ENCODE data around the gene TAS1R3.

The TAS1R3 gene

GRCh38 chr1:1340185-1340584 is 9.1 kb downstream of the TAS1R3 start:
- no peaks in the 10 kb centered on the region for H3K27me3 ChIP-seq (ENCODE audit: control insufficient read depth in 1 of 2, insufficient read depth in 2 of 2, low read length in 2 of 2)
- H3K27ac ChIP-seq (ENCODE audit: low read depth, low read length): no peak overlapping the region
- peaks cover 7% of the 10 kb centered on the region in 2 donors for H3K4me1 ChIP-seq (ENCODE audit: control insufficient read depth in 1 of 2, insufficient read depth in 2 of 2, low read length in 2 of 2)
- H3K9me3 ChIP-seq (ENCODE audit: control insufficient read depth in 1 of 2, low read length in 2 of 2): no peaks in the 10 kb centered on the region
- no peak overlapping the region for H3K4me3 ChIP-seq (ENCODE audit: low read depth in 1 of 2, low read length in 2 of 2)
- no peak overlapping the region for H3K9ac ChIP-seq (ENCODE audit: low read depth in 1 of 2, low read length in 2 of 2)
- H3K36me3 ChIP-seq (ENCODE audit: control insufficient read depth in 1 of 2, insufficient read depth in 2 of 2, low read length in 2 of 2): peaks cover 7 to 40% of the 10 kb centered on the region in 2 donors

- no peak overlapping the region for H3K27ac ChIP-seq (ENCODE audit: low read depth, low read length)
- no peak overlapping the region for H3K9ac ChIP-seq (ENCODE audit: low read depth in 1 of 2, low read length in 2 of 2)
- H3K9me3 ChIP-seq (ENCODE audit: control insufficient read depth in 1 of 2, low read length in 2 of 2): no peaks in the 10 kb centered on the region
- H3K4me1 ChIP-seq (ENCODE audit: control insufficient read depth in 1 of 2, insufficient read depth in 2 of 2, low read length in 2 of 2): peaks cover 14 to 15% of the 10 kb centered on the region in 2 donors
- no peak overlapping the region for H3K4me3 ChIP-seq (ENCODE audit: low read depth in 1 of 2, low read length in 2 of 2)
- H3K27me3 ChIP-seq (ENCODE audit: control insufficient read depth in 1 of 2, insufficient read depth in 2 of 2, low read length in 2 of 2): no peaks in the 10 kb centered on the region
- peaks cover 7 to 40% of the 10 kb centered on the region in 2 donors for H3K36me3 ChIP-seq (ENCODE audit: control insufficient read depth in 1 of 2, insufficient read depth in 2 of 2, low read length in 2 of 2)
Observed at GRCh38 chr1:1340791-1341548, 9.9 kb downstream of the TAS1R3 start.

- H3K27me3 ChIP-seq (ENCODE audit: control insufficient read depth in 1 of 2, insufficient read depth in 2 of 2, low read length in 2 of 2): no peaks in the 10 kb centered on the region
- H3K9me3 ChIP-seq (ENCODE audit: control insufficient read depth in 1 of 2, low read length in 2 of 2): no peaks in the 10 kb centered on the region
- no peak overlapping the region for H3K9ac ChIP-seq (ENCODE audit: low read depth in 1 of 2, low read length in 2 of 2)
- H3K4me3 ChIP-seq (ENCODE audit: low read depth in 1 of 2, low read length in 2 of 2): no peak overlapping the region
- peaks cover 20 to 21% of the 10 kb centered on the region in 2 donors for H3K4me1 ChIP-seq (ENCODE audit: control insufficient read depth in 1 of 2, insufficient read depth in 2 of 2, low read length in 2 of 2)
- peaks cover 7 to 40% of the 10 kb centered on the region in 2 donors for H3K36me3 ChIP-seq (ENCODE audit: control insufficient read depth in 1 of 2, insufficient read depth in 2 of 2, low read length in 2 of 2)
- H3K27ac ChIP-seq (ENCODE audit: low read depth, low read length): no peak overlapping the region
Observed at GRCh38 chr1:1341549-1342021, 10.5 kb downstream of the TAS1R3 start.

- no peak overlapping the region for H3K4me3 ChIP-seq (ENCODE audit: low read depth in 1 of 2, low read length in 2 of 2)
- no peak overlapping the region for H3K27ac ChIP-seq (ENCODE audit: low read depth, low read length)
- peaks cover 26% of the 10 kb centered on the region in 2 donors for H3K4me1 ChIP-seq (ENCODE audit: control insufficient read depth in 1 of 2, insufficient read depth in 2 of 2, low read length in 2 of 2)
- H3K9me3 ChIP-seq (ENCODE audit: control insufficient read depth in 1 of 2, low read length in 2 of 2): no peaks in the 10 kb centered on the region
- no peak overlapping the region for H3K9ac ChIP-seq (ENCODE audit: low read depth in 1 of 2, low read length in 2 of 2)
- peaks cover 7 to 40% of the 10 kb centered on the region in 2 donors for H3K36me3 ChIP-seq (ENCODE audit: control insufficient read depth in 1 of 2, insufficient read depth in 2 of 2, low read length in 2 of 2)
- H3K27me3 ChIP-seq (ENCODE audit: control insufficient read depth in 1 of 2, insufficient read depth in 2 of 2, low read length in 2 of 2): no peaks in the 10 kb centered on the region
Observed at GRCh38 chr1:1342061-1342562, 11.0 kb downstream of the TAS1R3 start.

- Histone ChIP-seq H3K36me3 (ENCODE audit: control insufficient read depth in 1 of 2, insufficient read depth in 2 of 2, low read length in 2 of 2) (peaks cover 7 to 36% of the 10 kb centered on the region in 2 donors), H3K9ac (ENCODE audit: low read depth in 1 of 2, low read length in 2 of 2) (no peak overlapping the region), H3K9me3 (ENCODE audit: control insufficient read depth in 1 of 2, low read length in 2 of 2) (no peaks in the 10 kb centered on the region), H3K27ac (ENCODE audit: low read depth, low read length) (no peak overlapping the region), H3K4me1 (ENCODE audit: control insufficient read depth in 1 of 2, insufficient read depth in 2 of 2, low read length in 2 of 2) (peaks cover 31 to 32% of the 10 kb centered on the region in 2 donors), H3K27me3 (ENCODE audit: control insufficient read depth in 1 of 2, insufficient read depth in 2 of 2, low read length in 2 of 2) (no peaks in the 10 kb centered on the region), H3K4me3 (ENCODE audit: low read depth in 1 of 2, low read length in 2 of 2) (no peak overlapping the region)
Observed at GRCh38 chr1:1342584-1343115, 11.6 kb downstream of the TAS1R3 start.

GRCh38 chr1:1343811-1344421 is 12.8 kb downstream of the TAS1R3 start:
- Histone ChIP-seq H3K9ac (ENCODE audit: low read depth in 1 of 2, low read length in 2 of 2) (no peak overlapping the region), H3K27ac (ENCODE audit: low read depth, low read length) (no peak overlapping the region), H3K4me1 (ENCODE audit: control insufficient read depth in 1 of 2, insufficient read depth in 2 of 2, low read length in 2 of 2) (peaks cover 34 to 41% of the 10 kb centered on the region in 2 donors), H3K27me3 (ENCODE audit: control insufficient read depth in 1 of 2, insufficient read depth in 2 of 2, low read length in 2 of 2) (no peaks in the 10 kb centered on the region), H3K9me3 (ENCODE audit: control insufficient read depth in 1 of 2, low read length in 2 of 2) (no peaks in the 10 kb centered on the region), H3K4me3 (ENCODE audit: low read depth in 1 of 2, low read length in 2 of 2) (no peak overlapping the region), H3K36me3 (ENCODE audit: control insufficient read depth in 1 of 2, insufficient read depth in 2 of 2, low read length in 2 of 2) (peaks cover 7 to 29% of the 10 kb centered on the region in 2 donors)

GRCh38 chr1:1344655-1345361 is 13.7 kb downstream of the TAS1R3 start:
- Histone ChIP-seq H3K27ac (ENCODE audit: low read depth, low read length) (no peak overlapping the region), H3K27me3 (ENCODE audit: control insufficient read depth in 1 of 2, insufficient read depth in 2 of 2, low read length in 2 of 2) (no peaks in the 10 kb centered on the region), H3K36me3 (ENCODE audit: control insufficient read depth in 1 of 2, insufficient read depth in 2 of 2, low read length in 2 of 2) (peaks cover 7 to 21% of the 10 kb centered on the region in 2 donors), H3K9me3 (ENCODE audit: control insufficient read depth in 1 of 2, low read length in 2 of 2) (no peaks in the 10 kb centered on the region), H3K4me1 (ENCODE audit: control insufficient read depth in 1 of 2, insufficient read depth in 2 of 2, low read length in 2 of 2) (peaks cover 34 to 41% of the 10 kb centered on the region in 2 donors), H3K4me3 (ENCODE audit: low read depth in 1 of 2, low read length in 2 of 2) (peak overlapping the region in 1 of 2 donors; percentile 15), H3K9ac (ENCODE audit: low read depth in 1 of 2, low read length in 2 of 2) (peak overlapping the region in 1 of 2 donors; percentile 25)

GRCh38 chr1:1345384-1345783 is 14.3 kb downstream of the TAS1R3 start:
- Histone ChIP-seq H3K9ac (ENCODE audit: low read depth in 1 of 2, low read length in 2 of 2) (peak overlapping the region in 1 of 2 donors; percentile 25), H3K27me3 (ENCODE audit: control insufficient read depth in 1 of 2, insufficient read depth in 2 of 2, low read length in 2 of 2) (no peaks in the 10 kb centered on the region), H3K9me3 (ENCODE audit: control insufficient read depth in 1 of 2, low read length in 2 of 2) (no peaks in the 10 kb centered on the region), H3K36me3 (ENCODE audit: control insufficient read depth in 1 of 2, insufficient read depth in 2 of 2, low read length in 2 of 2) (peaks cover 7 to 16% of the 10 kb centered on the region in 2 donors), H3K4me3 (ENCODE audit: low read depth in 1 of 2, low read length in 2 of 2) (peak overlapping the region in 1 of 2 donors; percentile 15), H3K27ac (ENCODE audit: low read depth, low read length) (no peak overlapping the region), H3K4me1 (ENCODE audit: control insufficient read depth in 1 of 2, insufficient read depth in 2 of 2, low read length in 2 of 2) (peaks cover 34 to 41% of the 10 kb centered on the region in 2 donors)

- no peaks in the 10 kb centered on the region for H3K27me3 ChIP-seq (ENCODE audit: control insufficient read depth in 1 of 2, insufficient read depth in 2 of 2, low read length in 2 of 2)
- no peaks in the 10 kb centered on the region for H3K9me3 ChIP-seq (ENCODE audit: control insufficient read depth in 1 of 2, low read length in 2 of 2)
- H3K4me1 ChIP-seq (ENCODE audit: control insufficient read depth in 1 of 2, insufficient read depth in 2 of 2, low read length in 2 of 2): peaks cover 34 to 41% of the 10 kb centered on the region in 2 donors
- H3K9ac ChIP-seq (ENCODE audit: low read depth in 1 of 2, low read length in 2 of 2): no peak overlapping the region
- H3K36me3 ChIP-seq (ENCODE audit: control insufficient read depth in 1 of 2, insufficient read depth in 2 of 2, low read length in 2 of 2): peaks cover 6 to 10% of the 10 kb centered on the region in 2 donors
- H3K4me3 ChIP-seq (ENCODE audit: low read depth in 1 of 2, low read length in 2 of 2): peak overlapping the region in 1 of 2 donors; percentile 8
- no peak overlapping the region for H3K27ac ChIP-seq (ENCODE audit: low read depth, low read length)
Observed at GRCh38 chr1:1345860-1346500, 14.9 kb downstream of the TAS1R3 start.

Data from duodenal mucosa (tissue), 2 donors.